Mesothelial cell of epicardium (in vitro differentiated cells): ENCODE results near the gene PLEKHG3. TPM values are rescaled to one million over a fixed set of nuclear protein-coding genes. Genes with fewer than 3 reads are reported as not detected.
A peak's percentile ranks its signal among the peaks of the same experiment; 100 is the strongest.

Experiments used
- DNase-seq, 2 experiments: peaks; one replicate each; pipeline ENCODE4 v3.0.0; 2021; ENCODE audit warnings: low spot score in 2 of 2; ENCODE audit not compliant: unreplicated experiment in 2 of 2
- H3K27ac Mint-ChIP-seq: 2 replicates; pipeline ENCODE4 v1.8.0; 2021; ENCODE audit warnings: mixed read lengths
- H3K27me3 Mint-ChIP-seq: 2 replicates; pipeline ENCODE4 v1.8.0; 2021; ENCODE audit warnings: low read depth, mixed read lengths
- H3K36me3 Mint-ChIP-seq: 2 replicates; pipeline ENCODE4 v1.8.0; 2021; ENCODE audit warnings: mixed read lengths
- H3K4me1 Mint-ChIP-seq: 2 replicates; pipeline ENCODE4 v1.8.0; 2021; ENCODE audit warnings: mixed read lengths
- H3K4me3 Mint-ChIP-seq: 2 replicates; pipeline ENCODE4 v1.8.0; 2021; ENCODE audit warnings: mild to moderate bottlenecking, moderate library complexity, mixed read lengths
- H3K9me3 Mint-ChIP-seq: 2 replicates; pipeline ENCODE4 v1.8.0; 2021; ENCODE audit warnings: mixed read lengths
- total RNA-seq: library from RNA; stranded (reverse); gene quantifications from 3 replicates; pipeline ENCODE4 v1.2.1, GENCODE V29; 2021
- TF ChIP-seq, protein P1 (sequence below): fragments of 200-600 bp; sonication (generic); IDR thresholded peaks from one replicate; pipeline ENCODE4 v1.5.0; 2021; ENCODE audit warnings: antibody characterized with exemption; ENCODE audit not compliant: unreplicated experiment

PLEKHG3 gene
- total RNA-seq, 1 donor from 2014 or later = 141 TPM

- Mint-ChIP-seq H3K4me1 (peaks cover 51% of the 10 kb centered on the region), H3K36me3 (peaks cover 27% of the 10 kb centered on the region), H3K9me3 (peaks cover 29% of the 10 kb centered on the region), H3K27ac (no peak overlapping the region), H3K27me3 (no peaks in the 10 kb centered on the region), H3K4me3 (no peak overlapping the region)
- no peak for DNase-seq
- TF ChIP-seq, protein P1, sequence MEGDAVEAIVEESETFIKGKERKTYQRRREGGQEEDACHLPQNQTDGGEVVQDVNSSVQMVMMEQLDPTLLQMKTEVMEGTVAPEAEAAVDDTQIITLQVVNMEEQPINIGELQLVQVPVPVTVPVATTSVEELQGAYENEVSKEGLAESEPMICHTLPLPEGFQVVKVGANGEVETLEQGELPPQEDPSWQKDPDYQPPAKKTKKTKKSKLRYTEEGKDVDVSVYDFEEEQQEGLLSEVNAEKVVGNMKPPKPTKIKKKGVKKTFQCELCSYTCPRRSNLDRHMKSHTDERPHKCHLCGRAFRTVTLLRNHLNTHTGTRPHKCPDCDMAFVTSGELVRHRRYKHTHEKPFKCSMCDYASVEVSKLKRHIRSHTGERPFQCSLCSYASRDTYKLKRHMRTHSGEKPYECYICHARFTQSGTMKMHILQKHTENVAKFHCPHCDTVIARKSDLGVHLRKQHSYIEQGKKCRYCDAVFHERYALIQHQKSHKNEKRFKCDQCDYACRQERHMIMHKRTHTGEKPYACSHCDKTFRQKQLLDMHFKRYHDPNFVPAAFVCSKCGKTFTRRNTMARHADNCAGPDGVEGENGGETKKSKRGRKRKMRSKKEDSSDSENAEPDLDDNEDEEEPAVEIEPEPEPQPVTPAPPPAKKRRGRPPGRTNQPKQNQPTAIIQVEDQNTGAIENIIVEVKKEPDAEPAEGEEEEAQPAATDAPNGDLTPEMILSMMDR = no peak
These were observed 6.8 kb downstream of the PLEKHG3 start for GRCh38 chr14:64711039-64711438.

- Mint-ChIP-seq H3K27ac (no peak overlapping the region), H3K36me3 (peaks cover 27% of the 10 kb centered on the region), H3K4me3 (no peak overlapping the region), H3K9me3 (peaks cover 29% of the 10 kb centered on the region), H3K27me3 (no peaks in the 10 kb centered on the region), H3K4me1 (peaks cover 51% of the 10 kb centered on the region)
- DNase-seq = no peak
- TF ChIP-seq, protein P1 = no peak
These were observed 9.5 kb downstream of the PLEKHG3 start for GRCh38 chr14:64713677-64714076.

DNA sequence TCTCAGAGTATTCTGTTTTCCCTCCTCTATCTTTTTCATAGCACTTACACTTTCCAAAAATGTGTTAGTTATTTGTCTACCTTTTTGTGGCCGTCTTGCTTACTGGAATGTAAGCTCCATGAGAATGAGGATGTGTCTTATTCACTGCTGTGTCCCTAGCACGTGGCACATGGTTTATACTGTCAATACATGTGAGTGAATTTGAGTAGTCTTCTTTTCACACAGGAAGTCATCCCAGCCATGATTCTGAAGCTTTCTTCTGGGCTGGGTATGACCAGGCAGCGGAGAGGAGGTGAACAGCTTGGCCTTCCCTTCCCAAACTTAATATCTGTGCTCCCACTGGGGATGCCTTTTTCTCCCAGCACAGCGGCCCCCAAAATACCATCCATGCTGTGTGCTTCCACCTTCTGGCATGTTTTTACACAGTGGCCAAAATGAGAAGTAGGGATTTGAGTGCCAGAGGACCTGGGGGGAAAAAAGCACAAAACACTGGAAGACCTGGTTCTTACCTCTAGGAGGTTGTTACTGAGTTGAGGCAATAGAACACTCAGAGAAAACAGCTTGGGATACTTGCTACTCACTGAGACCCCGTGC is 10.3 kb downstream of the PLEKHG3 start:
- Mint-ChIP-seq H3K36me3 (peaks cover 27% of the 10 kb centered on the region), H3K4me1 (peaks cover 48% of the 10 kb centered on the region), H3K9me3 (peaks cover 29% of the 10 kb centered on the region), H3K27ac (peak overlapping the region; percentile 99), H3K27me3 (no peaks in the 10 kb centered on the region), H3K4me3 (no peak overlapping the region)
- TF ChIP-seq, protein P1 = no peak
- DNase-seq = no peak

DNA sequence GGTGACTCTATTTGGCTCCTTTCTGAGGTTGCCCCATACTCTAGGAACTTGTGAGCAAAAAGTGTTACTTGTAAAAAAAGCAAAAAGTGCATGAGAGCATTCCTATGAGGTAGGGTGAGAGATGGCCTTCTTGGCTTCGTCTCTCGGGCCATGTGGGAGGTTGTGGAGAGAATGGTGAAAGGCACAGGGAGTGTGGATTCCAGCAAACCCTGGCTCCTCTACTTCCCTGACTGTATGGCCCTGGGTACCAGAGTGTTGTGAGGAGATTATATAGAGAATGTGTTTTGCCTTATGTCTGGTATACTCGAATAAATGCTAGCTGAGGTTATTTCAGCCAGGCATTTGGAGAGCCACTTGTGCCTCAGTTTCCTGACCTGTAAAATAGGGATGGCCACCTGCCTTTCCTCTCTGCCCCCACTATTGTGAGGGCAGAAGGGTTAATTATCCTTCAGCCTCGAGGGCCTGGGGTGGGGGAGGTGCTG is 11.0 kb downstream of the PLEKHG3 start:
- no peaks in the 10 kb centered on the region for H3K27me3 Mint-ChIP-seq
- H3K4me1 Mint-ChIP-seq = peaks cover 52% of the 10 kb centered on the region
- peaks cover 30% of the 10 kb centered on the region for H3K36me3 Mint-ChIP-seq
- H3K9me3 Mint-ChIP-seq = peaks cover 29% of the 10 kb centered on the region
- no peak for DNase-seq
- TF ChIP-seq, protein P1 = no peak
- no peak overlapping the region for H3K4me3 Mint-ChIP-seq
- H3K27ac Mint-ChIP-seq = peak overlapping the region; percentile 99

- Mint-ChIP-seq H3K27me3 (no peaks in the 10 kb centered on the region), H3K4me3 (peak overlapping the region; percentile 52), H3K36me3 (peaks cover 32% of the 10 kb centered on the region), H3K27ac (peak overlapping the region; percentile 99), H3K4me1 (peaks cover 55% of the 10 kb centered on the region), H3K9me3 (peaks cover 29% of the 10 kb centered on the region)
- no peak for DNase-seq
- TF ChIP-seq, protein P1 = no peak
These were observed 11.6 kb downstream of the PLEKHG3 start for GRCh38 chr14:64715628-64716412.
